HG02970 (cell line): ENCODE results near the gene PCDH17.

Source experiments
- ATAC-seq: cut with Tn5 transposase; IDR thresholded peaks from one replicate; pipeline ENCODE4 v1.9.1; 2021; ENCODE audit warnings: mild to moderate bottlenecking, moderate library complexity, moderate number of reproducible peaks; ENCODE audit not compliant: unreplicated experiment, low FRiP score

The PCDH17 gene

DNA sequence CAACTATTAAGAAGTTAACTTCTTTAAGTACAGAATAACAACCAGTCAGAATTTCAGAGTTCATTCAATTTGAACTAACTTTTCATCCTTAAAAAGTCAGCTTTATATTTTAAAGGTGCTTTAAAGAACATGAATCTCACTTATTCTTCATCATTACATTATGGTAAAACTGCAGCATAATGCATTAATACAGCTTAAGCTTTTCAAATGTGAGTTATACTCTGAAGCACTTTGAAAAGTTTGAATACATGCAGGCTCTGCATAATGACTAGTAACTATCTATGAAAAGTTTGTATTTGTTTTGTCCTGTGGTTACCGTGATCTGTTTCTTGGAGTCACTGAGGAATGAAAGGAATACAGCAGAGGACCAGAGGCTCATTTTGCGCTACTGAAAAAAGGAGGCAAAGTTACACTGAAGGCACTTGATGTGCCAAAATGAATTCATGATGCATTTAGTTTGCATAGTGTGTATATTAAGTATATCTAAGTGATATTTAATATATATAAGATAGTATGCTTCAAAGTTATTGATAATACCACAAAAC lies 4.1 kb downstream of the PCDH17 start:
- no peak for ATAC-seq

DNA sequence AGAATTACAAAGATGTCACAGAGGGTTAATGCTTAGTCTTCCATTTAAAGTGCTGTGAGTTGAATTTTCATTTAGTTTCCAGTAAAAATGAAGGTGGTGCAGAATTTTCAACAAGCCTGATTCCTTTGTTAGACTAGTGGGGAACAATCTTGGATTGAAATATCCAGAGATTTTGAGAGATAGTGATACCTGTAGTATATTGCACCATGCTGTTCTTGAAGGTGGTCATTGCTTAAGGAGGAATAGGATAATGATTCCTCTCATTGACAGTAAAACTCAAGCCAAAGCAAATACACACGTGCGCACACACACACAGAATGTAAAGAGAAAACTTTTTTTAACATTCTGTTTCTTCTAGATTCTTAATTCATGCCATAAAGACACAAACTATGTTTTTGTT lies 5.3 kb downstream of the PCDH17 start:
- no peak for ATAC-seq

DNA sequence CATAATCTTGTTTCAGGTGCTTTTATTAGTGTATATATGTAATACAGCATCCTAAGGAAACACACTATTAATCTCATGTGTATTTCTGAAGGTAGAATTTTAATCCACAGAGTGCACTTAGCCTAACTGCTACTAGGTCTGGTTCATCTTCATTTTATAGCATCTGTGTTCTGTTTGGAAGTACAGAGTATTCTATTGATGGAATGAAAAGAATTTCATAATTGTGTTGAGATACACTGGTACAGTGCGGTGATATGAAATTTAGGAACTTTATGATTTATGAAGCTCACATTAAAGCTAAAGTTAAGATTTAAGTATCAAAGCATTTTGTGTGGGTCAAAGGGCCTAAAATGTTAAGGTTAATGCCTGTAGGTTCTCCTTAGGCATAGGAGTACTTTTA lies 6.0 kb downstream of the PCDH17 start:
- ATAC-seq = no peak

DNA sequence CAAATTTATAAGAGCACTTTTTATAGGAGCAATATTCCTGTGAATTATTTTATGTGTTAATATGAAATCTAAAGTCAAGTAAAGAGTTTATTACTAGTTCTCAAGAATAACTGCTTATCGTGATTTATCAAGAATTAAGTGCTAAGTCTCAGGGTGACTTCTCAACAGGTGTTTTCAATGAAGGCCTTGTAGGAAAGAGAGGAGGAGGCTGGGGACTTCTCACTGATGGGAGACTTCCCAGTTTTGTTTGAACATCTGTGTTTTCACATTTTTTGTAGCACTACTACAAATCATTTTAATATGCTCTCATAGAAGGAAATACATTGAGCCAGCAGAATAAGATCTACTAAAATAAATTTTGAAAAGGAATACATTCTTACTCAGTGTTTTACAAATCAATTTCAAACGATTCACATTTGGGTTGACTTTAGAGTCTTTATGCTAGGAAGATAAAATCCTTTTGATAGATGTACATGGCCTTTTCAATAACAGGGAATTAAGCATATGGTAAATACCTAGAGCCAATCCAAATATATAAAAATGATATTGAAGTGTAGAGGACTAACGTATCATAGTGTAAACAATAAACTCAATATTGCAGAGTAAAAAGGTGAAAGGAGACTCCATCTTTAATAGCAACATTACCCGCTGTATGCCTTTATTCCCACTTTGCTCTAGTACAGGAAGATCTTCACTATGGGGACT lies 6.8 kb downstream of the PCDH17 start:
- no peak for ATAC-seq

DNA sequence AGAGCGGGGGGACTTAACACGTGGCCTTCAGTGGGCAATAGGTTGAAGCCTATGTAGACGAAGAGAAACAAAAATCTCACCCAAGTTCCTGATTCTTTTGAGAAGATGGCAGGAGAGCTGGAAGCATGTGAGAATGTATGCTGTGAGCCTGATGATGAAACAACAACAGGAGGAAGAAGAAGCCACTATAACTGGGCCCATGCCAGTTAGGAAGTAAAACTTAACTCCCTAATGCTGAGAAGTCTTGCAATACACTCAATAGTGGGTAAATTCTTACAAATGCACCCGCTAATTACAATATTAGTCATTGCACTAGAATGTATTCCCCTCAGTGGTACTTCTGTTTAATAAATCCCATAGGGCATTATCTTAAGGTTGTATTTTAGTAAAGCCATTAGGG lies 9.1 kb downstream of the PCDH17 start:
- no peak for ATAC-seq

DNA sequence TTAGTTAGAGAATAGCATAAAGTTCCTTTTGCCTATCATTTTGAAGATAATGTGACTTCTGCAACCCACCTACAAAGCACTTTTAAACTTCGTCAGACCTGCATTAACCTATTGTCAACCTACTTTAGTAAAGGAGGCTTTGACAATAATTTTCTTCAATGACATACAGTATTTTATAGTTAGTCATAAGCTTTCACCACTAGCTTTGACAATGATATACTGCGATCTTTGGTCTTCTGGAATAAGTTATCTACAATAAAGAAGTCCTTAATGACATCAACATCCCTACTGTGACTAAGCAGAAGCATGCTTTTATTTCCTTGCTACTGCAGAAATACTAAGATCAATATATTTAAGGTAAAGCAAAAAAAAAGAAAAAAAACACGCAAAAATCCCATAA lies 9.5 kb downstream of the PCDH17 start:
- ATAC-seq = no peak

DNA sequence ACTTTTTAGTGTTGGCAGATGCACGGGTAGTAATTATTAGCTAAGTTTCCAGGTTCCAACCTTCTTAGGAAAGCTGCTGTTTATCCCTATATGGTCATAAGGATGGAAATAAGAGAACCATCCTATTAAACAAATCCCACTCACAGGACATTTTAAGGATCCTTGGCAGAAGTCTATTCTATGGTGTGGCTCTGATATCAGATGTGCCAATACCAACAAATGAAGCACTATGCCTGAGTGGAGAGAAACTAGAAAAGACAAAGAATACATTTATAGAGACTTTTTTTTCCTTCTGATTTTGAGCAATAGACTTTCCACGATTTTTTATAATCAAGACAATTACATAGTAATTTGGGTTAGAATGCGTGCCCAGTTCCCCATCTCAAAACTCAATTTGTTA lies 12.6 kb downstream of the PCDH17 start:
- ATAC-seq = no peak

DNA sequence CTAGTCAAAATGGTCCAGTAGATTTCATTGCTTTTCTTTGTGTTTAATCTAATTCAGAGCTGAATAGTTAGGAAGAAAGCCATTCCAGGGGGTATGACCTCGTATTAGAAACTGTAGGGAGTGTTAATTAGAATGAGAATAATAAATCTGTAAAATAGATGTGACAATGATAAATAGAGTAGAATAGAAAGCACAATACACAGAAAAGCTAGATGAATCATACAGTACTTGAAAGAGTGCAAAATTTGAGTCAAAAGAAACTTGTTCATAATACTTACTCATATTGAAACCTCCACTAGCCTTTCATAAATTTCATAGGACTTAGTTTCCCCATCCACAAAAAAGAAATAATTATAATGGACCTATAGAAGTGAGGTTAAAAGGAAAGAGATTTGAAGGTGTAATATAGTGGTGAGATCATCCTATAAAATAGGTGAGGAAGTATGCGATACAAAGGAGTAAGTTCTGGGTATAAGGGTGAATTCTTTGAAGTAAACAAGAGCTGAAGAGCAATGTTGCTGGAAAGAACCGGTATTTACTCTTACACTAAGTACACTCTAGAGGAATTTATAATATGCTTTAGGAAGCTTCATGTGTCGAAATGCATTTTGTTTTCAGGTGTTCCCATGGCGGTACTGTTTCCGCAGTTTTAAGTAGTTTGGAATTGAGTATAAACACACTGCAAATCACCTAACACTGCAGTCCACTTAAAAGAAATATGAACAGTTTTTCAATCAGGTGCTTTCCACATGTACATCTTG lies 21.9 kb downstream of the PCDH17 start:
- no peak for ATAC-seq

DNA sequence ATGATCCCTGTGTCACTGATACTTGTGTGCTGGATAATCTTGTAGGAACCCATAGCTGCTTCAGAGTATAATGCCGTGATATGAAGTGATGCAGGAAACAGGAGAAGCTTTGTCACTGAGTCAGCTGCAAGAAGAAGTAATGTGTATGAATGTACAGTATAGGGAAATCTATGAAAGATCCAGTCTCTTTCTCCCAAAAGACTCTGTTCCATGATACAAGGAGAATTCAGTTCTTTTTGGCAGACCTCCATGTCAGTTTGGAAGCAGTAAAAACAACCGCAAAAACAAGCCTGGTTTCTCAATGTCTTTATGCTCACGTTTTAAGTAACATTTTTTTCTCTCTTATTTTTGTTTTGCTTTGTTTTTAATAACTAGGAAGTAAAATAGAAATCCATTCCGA lies 33.9 kb downstream of the PCDH17 start:
- ATAC-seq = no peak

DNA sequence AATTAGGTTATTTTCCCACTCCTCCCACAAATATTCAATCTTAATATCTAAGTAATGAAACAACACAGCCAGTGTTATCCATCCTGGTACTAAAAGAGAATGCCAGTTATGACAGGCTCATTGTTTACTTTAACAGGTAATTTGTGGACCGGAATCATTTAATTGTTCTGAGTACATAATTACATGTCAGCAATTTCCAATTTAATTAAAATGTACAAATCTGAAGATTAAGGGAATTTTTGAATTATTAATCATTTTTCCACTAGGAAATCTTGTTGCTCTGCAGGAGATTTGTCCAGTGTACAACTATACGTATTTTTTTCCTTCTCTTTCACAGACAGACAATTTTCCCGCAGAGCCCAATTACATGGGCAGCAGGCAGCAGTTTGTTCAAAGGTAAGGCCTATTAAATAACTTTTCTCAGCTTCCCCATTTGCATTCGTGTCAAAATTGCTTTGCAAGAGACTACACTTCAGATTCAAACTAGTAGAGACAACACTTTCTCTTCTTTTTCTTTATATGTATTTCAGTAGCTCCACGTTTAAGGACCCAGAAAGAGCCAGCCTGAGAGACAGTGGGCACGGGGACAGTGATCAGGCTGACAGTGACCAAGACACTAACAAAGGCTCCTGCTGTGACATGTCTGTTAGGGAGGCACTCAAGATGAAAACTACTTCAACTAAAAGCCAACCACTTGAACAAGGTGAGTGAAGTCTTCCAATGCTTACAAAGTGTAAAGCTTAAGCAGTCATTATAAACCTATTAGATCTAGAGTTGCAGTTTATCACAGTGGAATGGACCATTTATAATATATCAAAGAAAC lies 34.8 kb downstream of the PCDH17 start:
- no peak for ATAC-seq

DNA sequence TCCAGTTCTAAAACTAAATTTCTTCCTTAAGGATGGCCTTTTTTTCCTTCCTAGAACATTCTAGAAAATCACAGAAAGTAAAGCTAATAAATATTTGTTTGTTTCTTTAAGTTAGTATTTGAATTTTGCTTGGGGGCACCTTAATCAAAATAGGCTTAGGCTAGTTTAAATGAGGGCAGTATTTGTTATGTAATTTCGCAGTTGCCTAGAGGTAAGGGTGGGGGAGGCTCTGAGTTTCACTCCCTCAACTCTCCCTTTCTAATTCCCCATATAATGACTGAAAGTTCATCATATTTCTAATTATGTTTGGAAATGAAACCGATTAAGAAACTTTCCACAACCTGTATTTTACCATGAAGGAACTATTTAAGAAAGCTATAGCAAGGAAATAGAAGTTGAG lies 40.6 kb downstream of the PCDH17 start:
- ATAC-seq = no peak

DNA sequence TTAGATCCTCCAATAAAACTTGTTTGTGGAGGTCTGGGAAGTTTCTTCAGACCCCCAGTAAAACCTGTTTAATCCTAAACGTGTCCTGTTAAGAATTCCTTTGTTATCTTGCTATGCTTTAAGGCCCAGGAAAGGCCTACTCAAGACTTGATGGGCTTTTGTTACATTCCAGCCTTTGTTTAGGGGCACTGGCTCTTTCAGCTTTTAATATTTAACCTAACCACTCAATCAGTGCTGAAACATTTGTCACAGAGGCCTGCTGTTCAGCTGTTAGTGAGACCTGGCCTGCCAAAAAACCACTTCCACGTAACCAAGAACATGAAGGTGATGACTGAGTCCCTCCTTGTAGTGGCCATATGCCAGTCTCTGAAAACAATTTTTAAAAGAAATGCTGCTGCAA lies 41.7 kb downstream of the PCDH17 start:
- ATAC-seq = no peak

DNA sequence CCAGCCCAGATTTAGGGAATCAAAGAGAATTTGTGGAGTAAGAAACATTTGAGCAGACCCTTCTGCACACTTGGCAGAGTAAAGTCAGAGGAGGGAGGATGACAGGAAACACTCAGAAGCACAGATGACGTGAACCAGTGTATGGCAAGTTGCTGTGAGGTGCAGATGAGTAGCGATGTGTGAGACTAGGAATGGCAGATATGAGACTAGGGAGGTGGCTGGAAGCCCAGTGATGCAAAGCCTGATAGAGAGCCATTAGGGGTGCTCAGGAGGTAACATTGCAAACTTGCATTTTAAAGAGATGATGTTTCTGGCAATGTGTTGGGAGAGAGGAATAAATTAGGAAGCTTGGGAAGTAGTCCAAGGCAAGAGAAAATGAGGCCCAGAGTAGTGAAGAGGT lies 44.0 kb downstream of the PCDH17 start:
- ATAC-seq = no peak

DNA sequence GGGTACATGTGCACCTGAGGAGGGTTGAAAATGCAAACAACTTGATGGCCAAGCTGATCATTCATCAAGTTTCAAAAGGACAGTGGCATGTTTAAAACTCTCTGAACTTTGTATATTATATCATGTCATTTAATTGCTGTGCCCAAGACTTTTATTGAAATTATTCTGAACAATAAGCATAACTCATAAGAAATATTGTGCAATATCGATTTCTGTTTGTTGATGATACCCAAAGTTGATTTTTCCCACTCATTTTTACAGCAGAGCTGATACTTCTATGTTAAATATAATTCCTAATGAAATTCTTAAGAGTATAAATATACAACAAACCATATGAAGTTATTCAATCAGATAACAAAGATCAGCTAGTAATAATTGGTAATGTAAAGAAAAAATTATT lies 49.1 kb downstream of the PCDH17 start:
- no peak for ATAC-seq

DNA sequence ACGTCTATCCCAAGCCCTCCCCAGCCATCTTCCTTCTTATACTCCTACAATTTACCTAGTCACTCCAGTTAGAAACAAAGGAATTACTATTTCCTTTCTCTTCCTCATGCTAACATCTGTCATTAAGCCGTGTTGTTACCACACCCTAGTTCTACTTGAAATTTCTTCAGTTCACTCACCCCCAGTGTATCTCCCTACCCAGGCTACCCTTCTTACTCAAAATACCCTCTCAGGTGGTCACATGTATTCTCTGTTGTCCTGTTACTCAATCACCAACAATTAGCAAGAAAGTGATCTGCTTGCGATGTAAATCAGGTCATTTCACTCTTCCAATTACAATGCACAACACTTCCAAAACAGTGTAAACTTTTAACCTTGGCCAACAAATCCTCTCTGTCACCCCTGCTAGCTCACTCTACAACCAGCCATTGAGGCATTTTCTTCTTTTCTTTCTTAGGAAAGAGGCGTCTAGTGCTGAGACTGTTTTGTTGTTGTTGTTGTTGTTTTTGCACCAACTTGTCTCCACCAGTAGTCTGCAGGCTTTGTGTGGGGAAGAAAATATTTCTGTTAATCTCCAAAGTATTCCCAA lies 50.7 kb downstream of the PCDH17 start:
- no peak for ATAC-seq

DNA sequence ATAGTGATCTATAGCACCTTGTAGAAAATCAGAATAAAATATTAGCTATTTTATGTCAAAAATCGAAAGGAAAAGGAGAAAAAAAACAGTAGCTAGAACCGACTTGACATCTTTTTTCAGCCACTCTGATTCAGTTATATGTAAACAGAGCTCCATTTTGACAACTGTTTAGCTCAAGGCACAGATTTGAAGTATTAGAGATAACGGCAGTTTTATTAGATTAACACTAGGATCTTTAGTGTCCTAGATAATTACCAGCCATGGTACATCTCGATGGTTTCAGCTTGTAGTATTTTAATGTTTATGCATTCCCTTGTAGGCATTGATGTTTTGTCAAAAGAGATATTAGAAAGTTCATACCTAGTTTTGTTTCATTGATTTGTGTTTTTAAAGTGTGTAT lies 67.3 kb downstream of the PCDH17 start:
- no peak for ATAC-seq

DNA sequence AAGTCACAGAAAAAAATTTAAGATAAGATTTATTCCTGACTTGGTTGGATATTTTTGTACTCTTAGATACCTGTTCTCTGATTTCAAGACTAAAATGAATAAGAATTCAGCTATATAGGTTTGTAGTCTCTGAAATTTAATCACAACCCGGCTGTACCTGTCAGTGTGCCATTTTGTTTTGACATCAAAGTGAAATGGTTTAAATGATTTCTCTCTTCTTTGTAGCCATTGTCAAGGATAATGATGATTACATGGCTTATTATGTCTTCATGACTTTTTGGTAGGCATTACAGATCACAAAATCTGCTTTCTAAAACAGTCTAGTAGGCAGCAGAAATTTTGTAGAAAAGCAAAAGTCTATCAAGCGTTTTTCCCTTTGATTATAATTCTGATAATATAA lies 72.5 kb downstream of the PCDH17 start:
- ATAC-seq = no peak

DNA sequence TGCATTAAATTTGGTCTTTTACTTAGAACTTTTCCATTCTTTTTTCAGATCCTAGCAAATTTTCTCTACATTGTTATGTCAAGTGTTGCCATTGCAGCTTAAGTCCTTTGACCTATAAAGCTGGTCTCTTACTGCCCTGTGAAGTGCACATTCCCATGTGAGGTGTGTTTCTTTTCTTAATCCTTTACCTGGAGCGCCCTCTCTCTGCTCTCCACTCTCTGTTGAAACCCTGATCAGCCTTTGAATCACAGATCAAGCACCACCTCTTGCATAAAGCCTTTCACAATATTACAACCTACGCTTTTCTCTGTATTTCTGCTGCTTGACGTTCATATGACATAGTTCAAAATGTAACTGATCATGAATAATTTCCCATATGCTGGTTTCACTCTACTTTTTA lies 84.8 kb downstream of the PCDH17 start:
- ATAC-seq = no peak

DNA sequence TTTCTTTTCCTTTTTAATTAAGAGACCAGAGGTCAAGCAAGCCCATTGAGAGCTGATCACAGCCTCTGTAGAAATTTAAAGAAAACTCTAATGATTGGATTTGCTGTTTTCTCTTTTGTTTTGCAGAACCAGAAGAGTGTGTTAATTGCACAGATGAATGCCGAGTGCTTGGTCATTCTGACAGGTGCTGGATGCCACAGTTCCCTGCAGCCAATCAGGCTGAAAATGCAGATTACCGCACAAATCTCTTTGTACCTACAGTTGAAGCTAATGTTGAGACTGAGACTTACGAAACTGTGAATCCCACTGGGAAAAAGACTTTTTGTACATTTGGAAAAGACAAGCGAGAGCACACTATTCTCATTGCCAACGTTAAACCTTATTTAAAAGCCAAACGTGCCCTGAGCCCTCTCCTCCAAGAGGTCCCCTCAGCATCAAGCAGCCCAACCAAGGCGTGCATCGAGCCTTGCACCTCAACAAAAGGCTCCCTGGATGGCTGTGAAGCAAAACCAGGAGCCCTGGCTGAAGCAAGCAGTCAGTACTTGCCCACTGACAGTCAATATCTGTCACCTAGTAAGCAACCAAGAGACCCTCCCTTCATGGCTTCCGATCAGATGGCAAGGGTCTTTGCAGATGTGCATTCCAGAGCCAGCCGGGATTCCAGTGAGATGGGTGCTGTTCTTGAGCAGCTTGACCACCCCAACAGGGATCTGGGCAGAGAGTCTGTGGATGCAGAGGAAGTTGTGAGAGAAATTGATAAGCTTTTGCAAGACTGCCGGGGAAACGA lies 93.1 kb downstream of the PCDH17 start:
- ATAC-seq = no peak

DNA sequence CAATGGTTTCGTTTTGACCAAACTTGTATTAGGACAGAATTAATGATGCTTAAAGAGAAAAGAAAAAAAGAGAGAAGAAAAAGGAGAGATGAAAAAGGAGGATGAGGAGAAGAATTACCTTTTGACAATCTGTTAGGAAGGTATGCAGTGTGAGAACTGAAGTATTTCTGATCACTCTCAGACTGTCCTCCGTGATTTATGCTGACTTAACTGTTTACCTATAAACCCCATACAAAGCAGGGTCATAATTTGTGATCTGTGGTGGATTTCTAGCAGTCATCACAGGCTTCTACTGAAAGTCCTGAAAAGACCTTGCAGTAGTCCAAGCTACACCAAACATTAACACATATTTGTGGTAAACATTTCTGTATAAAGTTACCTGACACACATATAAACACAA lies 93.9 kb downstream of the PCDH17 start:
- ATAC-seq = no peak
